HG03159 (cell line): ENCODE results near the gene ABCA4.
"Not testable (repeated sequence)": the region's sequence is repeated elsewhere in the genome, so short reads cannot be mapped to it uniquely, and the experiment has no call there.

Source experiments
- ATAC-seq: cut with Tn5 transposase; IDR thresholded peaks from one replicate; pipeline ENCODE4 v1.9.1; 2021; ENCODE audit warnings: mild to moderate bottlenecking, moderate library complexity; ENCODE audit not compliant: unreplicated experiment

The ABCA4 gene

DNA sequence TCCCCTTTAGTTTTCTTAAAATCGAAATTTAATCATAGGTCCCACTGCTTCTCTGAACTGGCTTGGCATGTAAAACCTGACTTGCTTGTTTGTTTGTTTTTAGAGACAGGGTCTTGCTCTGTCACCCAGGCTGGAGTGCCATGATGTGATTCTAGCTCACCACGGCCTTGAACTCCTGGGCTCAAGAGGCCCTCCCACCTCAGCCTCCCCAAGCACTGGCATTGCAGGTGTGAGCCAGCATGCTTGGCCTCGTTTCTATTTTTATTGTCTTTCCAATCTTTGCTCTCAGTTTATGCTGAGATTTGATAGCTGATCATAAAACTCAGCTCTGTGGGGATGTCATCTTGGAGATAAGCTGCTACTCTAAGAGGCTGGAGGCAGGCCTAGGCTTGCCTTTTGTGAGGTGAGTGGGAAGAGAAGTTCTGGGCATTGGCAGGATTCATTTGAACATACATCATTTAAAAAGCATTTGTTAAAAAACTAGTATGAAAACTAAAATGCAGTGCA lies 160.3 kb downstream of the ABCA4 start:
- ATAC-seq, result no peak

DNA sequence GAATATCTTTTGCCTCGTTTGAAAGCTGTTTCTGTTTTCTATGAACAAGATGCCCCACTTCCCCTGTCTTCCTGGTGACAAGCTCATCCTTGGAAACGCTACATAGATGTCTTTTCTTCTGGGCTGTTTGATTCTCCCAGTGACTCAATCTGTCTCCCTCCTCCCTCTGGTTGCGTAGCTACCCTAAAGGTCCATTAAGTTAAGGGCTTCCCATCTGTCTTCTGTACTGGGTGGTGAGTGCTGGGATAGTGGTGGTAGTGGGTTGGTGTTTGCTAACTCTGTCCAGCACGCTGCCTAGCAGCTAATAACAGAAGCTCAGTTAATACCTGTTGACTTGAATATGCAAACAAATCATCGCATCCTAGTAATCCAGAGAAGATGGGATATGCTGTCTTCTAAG lies 161.5 kb downstream of the ABCA4 start:
- ATAC-seq, result no peak

DNA sequence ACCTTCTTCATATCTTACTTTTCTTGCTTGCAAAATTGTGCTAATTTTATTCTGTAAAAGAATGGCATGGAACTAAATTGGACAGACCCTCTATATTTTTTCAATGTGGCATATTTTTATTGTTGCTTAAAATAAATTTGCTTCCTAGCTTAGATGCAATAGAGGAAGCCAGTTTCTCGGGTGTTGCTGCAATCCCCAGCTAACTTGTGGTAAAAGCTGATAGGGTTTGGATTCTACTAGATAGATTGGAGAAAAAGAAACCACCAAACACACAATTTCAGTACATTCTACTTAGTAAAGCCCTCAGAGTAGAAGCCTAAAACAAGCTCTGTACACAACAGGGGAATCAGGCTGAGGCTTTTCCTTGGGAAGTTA lies 162.2 kb downstream of the ABCA4 start:
- ATAC-seq, result no peak

DNA sequence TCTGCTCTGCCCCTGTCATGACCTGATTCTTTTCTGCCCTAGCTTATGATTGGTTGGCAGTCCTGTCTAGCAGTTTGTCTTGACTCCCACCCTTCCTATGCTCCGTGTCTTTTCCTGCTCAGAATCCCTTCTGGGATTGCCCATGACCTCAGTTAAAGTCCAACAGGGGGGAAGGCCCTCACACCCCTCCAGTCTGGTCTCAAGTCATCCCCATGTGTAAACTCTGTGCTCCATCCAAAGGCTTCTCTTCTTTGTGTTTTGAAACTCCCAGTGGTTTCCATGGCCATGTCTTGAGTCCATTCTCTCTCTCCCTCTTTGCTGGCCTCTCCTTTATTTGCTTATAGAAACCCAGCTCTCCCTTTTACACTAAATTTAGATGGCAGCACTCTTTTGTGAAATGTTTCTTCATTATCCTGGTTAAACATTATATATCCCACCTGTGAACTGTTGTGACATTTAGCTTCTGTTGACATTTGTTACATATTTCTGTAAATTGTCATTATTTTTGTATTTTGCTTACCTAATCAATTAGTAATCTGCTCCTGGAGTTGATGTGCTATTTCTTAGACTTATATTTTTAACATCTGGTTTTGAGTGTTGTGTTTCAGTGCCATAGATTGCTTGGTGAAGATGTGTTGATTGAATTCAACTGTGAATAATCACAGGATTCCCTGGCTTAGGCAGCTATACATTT lies 162.8 kb downstream of the ABCA4 start:
- no peak for ATAC-seq

DNA sequence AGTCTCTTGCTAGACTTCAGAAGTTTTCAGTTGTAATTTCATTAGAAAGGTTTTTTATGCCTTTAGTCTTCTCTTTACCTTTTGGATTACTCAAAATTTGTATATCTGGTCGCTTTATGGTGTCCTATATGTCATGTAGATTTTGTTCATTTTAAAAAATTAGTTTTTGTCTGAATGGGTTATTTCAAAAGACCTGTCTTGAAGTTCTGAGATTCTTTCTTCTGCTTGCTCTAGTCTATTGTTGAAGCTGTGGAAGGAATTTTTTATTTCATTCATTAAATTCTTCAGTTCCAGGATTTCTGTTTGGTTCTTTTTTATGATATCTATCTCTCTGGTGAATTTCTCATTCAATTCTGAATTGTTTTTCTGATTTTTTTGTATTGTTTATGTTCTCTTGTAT lies 165.2 kb downstream of the ABCA4 start:
- no peak for ATAC-seq

GRCh38 chr1:93947002-93947686 lies 173.8 kb downstream of the ABCA4 start:
- not testable (repeated sequence) for ATAC-seq
